Endothelial cell (in vitro differentiated cells): ENCODE data around the gene DIS3L2. TPM values are rescaled to one million over a fixed set of nuclear protein-coding genes. Genes with fewer than 3 reads are reported as not detected.

ENCODE experiments used
- DNase-seq: peaks from one replicate; pipeline ENCODE4 v3.0.0; 2021; ENCODE audit warnings: low spot score
- H3K27ac Mint-ChIP-seq: one replicate; pipeline ENCODE4 v1.8.0; 2021; ENCODE audit warnings: mixed read lengths, inconsistent platforms; ENCODE audit not compliant: unreplicated experiment
- H3K27me3 Mint-ChIP-seq: one replicate; pipeline ENCODE4 v1.8.0; 2021; ENCODE audit warnings: mild to moderate bottlenecking, moderate library complexity, mixed read lengths, inconsistent platforms; ENCODE audit not compliant: unreplicated experiment
- H3K36me3 Mint-ChIP-seq: one replicate; pipeline ENCODE4 v1.8.0; 2021; ENCODE audit warnings: mild to moderate bottlenecking, low read depth, mixed read lengths, inconsistent platforms; ENCODE audit not compliant: unreplicated experiment
- H3K4me1 Mint-ChIP-seq: one replicate; pipeline ENCODE4 v1.8.0; 2021; ENCODE audit warnings: mild to moderate bottlenecking, mixed read lengths, inconsistent platforms; ENCODE audit not compliant: unreplicated experiment
- H3K4me3 Mint-ChIP-seq: one replicate; pipeline ENCODE4 v1.8.0; 2021; ENCODE audit warnings: mild to moderate bottlenecking, mixed read lengths, inconsistent platforms; ENCODE audit not compliant: unreplicated experiment
- H3K9me3 Mint-ChIP-seq: one replicate; pipeline ENCODE4 v1.8.0; 2021; ENCODE audit warnings: mixed read lengths, inconsistent platforms; ENCODE audit not compliant: unreplicated experiment
- total RNA-seq: library from RNA; stranded (reverse); fragmentation: NEBNext Ultra II Directional; extraction: Animal tissue kit (Norgen Biotek cat#: 25700); gene quantifications from one replicate; pipeline ENCODE4 v1.2.1, GENCODE V29; 2021; ENCODE audit not compliant: unreplicated experiment
- TF ChIP-seq, protein P1 (sequence below): fragments of 200-600 bp; sonication (generic); IDR thresholded peaks from one replicate; pipeline ENCODE4 v1.5.0; 2021; ENCODE audit warnings: antibody characterized with exemption; ENCODE audit not compliant: unreplicated experiment

DIS3L2 gene
- total RNA-seq, 1 donor from 2014 or later = 42.1 TPM

DNA sequence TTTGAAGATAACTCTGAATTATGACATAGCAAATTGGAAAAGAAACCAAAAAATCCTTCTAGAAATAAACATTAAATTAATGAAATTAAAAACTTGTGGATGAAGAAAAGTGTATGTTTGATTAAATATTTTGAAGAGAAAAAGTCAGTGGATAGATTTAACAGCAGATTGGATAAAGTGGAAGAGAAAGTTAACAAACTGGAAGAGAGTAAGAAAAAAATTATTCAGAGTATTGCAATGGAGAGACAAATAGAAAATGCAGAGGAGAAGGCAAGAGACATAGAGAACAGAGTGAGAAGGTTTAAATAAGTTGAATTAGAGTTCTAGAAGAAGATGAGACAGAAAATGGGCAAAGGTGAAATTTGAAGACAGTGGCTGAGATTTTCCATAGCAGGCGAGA lies 162.8 kb downstream of the DIS3L2 start:
- Mint-ChIP-seq H3K4me3 (no peak overlapping the region), H3K27me3 (peaks cover 5% of the 10 kb centered on the region), H3K36me3 (peaks cover 8% of the 10 kb centered on the region), H3K27ac (no peak overlapping the region), H3K9me3 (no peaks in the 10 kb centered on the region), H3K4me1 (peaks cover 43% of the 10 kb centered on the region)
- DNase-seq = no peak
- TF ChIP-seq, protein P1, sequence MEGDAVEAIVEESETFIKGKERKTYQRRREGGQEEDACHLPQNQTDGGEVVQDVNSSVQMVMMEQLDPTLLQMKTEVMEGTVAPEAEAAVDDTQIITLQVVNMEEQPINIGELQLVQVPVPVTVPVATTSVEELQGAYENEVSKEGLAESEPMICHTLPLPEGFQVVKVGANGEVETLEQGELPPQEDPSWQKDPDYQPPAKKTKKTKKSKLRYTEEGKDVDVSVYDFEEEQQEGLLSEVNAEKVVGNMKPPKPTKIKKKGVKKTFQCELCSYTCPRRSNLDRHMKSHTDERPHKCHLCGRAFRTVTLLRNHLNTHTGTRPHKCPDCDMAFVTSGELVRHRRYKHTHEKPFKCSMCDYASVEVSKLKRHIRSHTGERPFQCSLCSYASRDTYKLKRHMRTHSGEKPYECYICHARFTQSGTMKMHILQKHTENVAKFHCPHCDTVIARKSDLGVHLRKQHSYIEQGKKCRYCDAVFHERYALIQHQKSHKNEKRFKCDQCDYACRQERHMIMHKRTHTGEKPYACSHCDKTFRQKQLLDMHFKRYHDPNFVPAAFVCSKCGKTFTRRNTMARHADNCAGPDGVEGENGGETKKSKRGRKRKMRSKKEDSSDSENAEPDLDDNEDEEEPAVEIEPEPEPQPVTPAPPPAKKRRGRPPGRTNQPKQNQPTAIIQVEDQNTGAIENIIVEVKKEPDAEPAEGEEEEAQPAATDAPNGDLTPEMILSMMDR = no peak

- no peak for DNase-seq
- Mint-ChIP-seq H3K9me3 (no peaks in the 10 kb centered on the region), H3K4me3 (peak overlapping the region; percentile 27), H3K36me3 (peaks cover 4% of the 10 kb centered on the region), H3K4me1 (peaks cover 22% of the 10 kb centered on the region), H3K27me3 (peaks cover 3% of the 10 kb centered on the region), H3K27ac (no peak overlapping the region)
- TF ChIP-seq, protein P1 = no peak
Measured at GRCh38 chr2:232126301-232127099, 165.0 kb downstream of the DIS3L2 start.

DNA sequence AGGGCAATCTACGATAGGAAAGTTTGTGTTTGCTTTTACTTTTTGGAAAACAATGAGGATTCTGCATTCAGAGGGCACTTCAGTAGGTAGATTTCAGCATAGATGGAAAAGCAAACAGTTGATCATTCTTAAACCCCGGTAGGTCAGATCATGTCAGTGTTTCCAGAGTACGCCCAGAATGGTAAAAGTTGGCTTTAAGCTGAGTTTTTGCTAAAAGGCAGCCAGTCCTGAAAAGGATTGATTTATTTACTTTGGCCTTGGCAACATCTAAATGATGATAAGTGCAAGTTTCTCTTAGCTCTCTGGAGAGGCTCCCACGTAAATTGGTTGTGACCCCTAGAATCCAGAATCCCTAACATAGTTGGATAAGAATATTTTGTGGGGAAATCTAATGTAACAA lies 168.0 kb downstream of the DIS3L2 start:
- DNase-seq = no peak
- TF ChIP-seq, protein P1 = no peak
- H3K4me3 Mint-ChIP-seq = no peak overlapping the region
- H3K27me3 Mint-ChIP-seq = peaks cover 8% of the 10 kb centered on the region
- peaks cover 10% of the 10 kb centered on the region for H3K36me3 Mint-ChIP-seq
- H3K9me3 Mint-ChIP-seq = no peaks in the 10 kb centered on the region
- H3K4me1 Mint-ChIP-seq = peaks cover 21% of the 10 kb centered on the region
- H3K27ac Mint-ChIP-seq = no peak overlapping the region

GRCh38 chr2:232132181-232132580 lies 170.7 kb downstream of the DIS3L2 start:
- Mint-ChIP-seq H3K4me1 (peaks cover 35% of the 10 kb centered on the region), H3K9me3 (no peaks in the 10 kb centered on the region), H3K27me3 (peaks cover 10% of the 10 kb centered on the region), H3K27ac (no peak overlapping the region), H3K4me3 (no peak overlapping the region), H3K36me3 (peaks cover 10% of the 10 kb centered on the region)
- DNase-seq = no peak
- TF ChIP-seq, protein P1 = no peak

GRCh38 chr2:232133078-232133477 lies 171.6 kb downstream of the DIS3L2 start:
- TF ChIP-seq, protein P1 = peak; percentile 50
- H3K9me3 Mint-ChIP-seq = no peaks in the 10 kb centered on the region
- H3K27ac Mint-ChIP-seq = no peak overlapping the region
- no peak overlapping the region for H3K4me3 Mint-ChIP-seq
- DNase-seq = no peak
- H3K36me3 Mint-ChIP-seq = peaks cover 7% of the 10 kb centered on the region
- peaks cover 10% of the 10 kb centered on the region for H3K27me3 Mint-ChIP-seq
- H3K4me1 Mint-ChIP-seq = peaks cover 35% of the 10 kb centered on the region
